IPS-18a (cell line): ENCODE measurements around the gene CTDP1.

ENCODE experiments used
- H3K27ac ChIP-seq: one replicate; pipeline ENCODE4 v1.5.1; 2013; ENCODE audit warnings: low read length
- H3K27me3 ChIP-seq: one replicate; pipeline ENCODE4 v1.6.1; 2013; ENCODE audit warnings: mild to moderate bottlenecking, low read length; ENCODE audit not compliant: control insufficient read depth, insufficient read depth
- H3K36me3 ChIP-seq: one replicate; pipeline ENCODE4 v1.6.1; 2013; ENCODE audit warnings: low read depth, low read length; ENCODE audit not compliant: control insufficient read depth
- H3K4me1 ChIP-seq: one replicate; pipeline ENCODE4 v1.6.1; 2013; ENCODE audit warnings: low read depth, low read length; ENCODE audit not compliant: control insufficient read depth
- H3K4me3 ChIP-seq: one replicate; pipeline ENCODE4 v1.5.1; 2013; ENCODE audit warnings: low read length
- H3K9ac ChIP-seq: one replicate; pipeline ENCODE4 v1.6.1; 2013; ENCODE audit warnings: mild to moderate bottlenecking, low read length, moderate library complexity
- H3K9me3 ChIP-seq: one replicate; pipeline ENCODE4 v1.6.1; 2013; ENCODE audit warnings: low read depth, low read length; ENCODE audit not compliant: control insufficient read depth

The CTDP1 gene

DNA sequence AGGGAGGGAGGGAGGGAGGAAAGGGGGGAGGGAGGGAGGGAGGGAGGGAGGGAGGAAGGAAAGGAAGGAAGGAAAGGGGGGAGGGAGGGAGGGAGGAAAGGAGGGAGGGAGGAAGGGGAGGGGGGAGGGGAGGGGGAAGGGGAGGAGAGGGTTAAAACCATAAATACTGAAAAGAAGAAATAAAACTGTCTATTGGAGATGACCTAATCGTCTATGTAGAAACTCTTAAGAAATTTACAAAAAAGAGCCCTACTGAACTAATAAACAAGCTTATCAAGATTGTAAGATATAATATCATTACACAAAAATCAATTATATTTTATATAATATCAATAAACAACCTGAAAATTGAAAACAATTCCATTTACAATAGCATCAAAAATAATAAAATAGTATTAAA is 32.3 kb upstream of the CTDP1 start:
- Histone ChIP-seq H3K9me3 (no peaks in the 10 kb centered on the region), H3K36me3 (no peaks in the 10 kb centered on the region), H3K4me1 (no peaks in the 10 kb centered on the region), H3K4me3 (no peak overlapping the region), H3K27ac (no peak overlapping the region), H3K9ac (no peak overlapping the region), H3K27me3 (no peaks in the 10 kb centered on the region)

DNA sequence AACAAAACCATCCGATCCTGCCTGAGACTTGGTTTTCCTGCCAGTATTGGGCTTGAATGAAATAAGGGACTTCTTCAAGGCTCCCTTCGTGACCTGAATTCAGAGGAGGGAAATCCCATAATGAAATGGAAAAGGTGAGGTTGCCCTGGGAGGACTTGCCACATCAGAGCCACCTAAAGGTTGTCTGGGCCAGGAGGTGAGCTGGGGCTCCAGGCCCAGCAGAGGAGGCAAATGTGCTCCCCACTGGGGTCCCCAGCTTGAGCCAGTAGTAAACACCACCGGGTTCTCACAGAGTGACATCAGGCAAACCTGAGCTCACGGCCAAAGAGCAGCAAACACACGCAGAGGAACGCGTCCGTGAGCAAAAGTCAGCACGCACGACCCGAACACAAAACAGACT is 28.6 kb upstream of the CTDP1 start:
- no peak overlapping the region for H3K9ac ChIP-seq
- H3K9me3 ChIP-seq, result no peaks in the 10 kb centered on the region
- no peaks in the 10 kb centered on the region for H3K27me3 ChIP-seq
- H3K4me1 ChIP-seq, result no peaks in the 10 kb centered on the region
- no peaks in the 10 kb centered on the region for H3K36me3 ChIP-seq
- H3K4me3 ChIP-seq, result no peak overlapping the region
- no peak overlapping the region for H3K27ac ChIP-seq

DNA sequence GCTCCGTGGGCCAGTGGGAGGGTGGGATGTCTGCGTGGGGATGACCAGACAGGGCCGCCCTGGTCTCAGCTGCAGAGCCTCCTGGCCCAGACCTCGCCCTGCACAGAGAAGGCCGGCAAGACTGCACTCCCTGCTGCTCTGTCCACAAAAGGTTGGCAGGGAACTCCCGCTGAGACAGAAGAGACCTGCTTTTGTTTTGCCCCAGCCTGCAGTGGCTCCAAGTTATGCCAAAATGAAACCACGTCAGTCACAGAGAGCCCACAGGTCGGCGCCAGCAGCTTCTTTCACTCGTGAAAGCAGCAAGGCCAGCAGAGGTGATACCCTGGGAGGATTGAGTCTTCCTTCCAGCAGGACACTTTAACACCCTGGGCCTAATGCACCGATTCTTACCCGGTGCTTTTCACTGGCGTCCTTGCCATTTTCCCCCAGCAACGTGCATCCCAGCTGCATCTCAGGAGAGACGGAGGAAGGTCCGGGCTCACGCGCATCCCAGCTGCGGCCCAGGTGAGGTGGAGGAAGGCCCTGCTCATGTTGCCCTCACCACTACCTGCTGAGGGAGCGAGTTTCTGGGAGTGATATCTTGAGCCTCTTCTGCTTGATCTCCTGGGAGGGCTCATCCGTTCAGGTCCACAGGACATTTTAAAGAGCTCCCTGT is 22.1 kb upstream of the CTDP1 start:
- no peaks in the 10 kb centered on the region for H3K9me3 ChIP-seq
- no peak overlapping the region for H3K9ac ChIP-seq
- H3K4me3 ChIP-seq, result peak overlapping the region; percentile 31
- peaks cover 14% of the 10 kb centered on the region for H3K4me1 ChIP-seq
- H3K27me3 ChIP-seq, result no peaks in the 10 kb centered on the region
- no peak overlapping the region for H3K27ac ChIP-seq
- no peaks in the 10 kb centered on the region for H3K36me3 ChIP-seq

DNA sequence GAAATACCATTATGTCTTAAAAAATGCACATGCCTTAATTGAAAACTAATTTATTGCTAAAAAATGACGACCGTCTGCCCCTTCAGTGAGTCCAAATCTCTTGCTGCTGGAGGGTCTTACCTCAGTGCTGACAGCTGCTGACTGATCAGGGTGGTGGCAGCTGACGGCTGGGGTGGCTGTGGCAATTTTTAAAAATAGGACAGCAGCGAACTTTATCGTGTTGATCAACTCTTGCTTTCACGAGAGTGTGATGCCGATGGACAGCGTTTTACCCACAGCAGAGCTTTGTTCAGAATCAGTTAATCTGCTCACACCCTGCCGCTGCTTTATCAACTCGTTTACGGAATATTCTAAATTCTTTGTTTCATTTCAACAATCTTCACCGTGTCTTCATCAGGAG is 21.2 kb upstream of the CTDP1 start:
- Histone ChIP-seq H3K4me3 (no peak overlapping the region), H3K9ac (no peak overlapping the region), H3K9me3 (no peaks in the 10 kb centered on the region), H3K27me3 (no peaks in the 10 kb centered on the region), H3K4me1 (peaks cover 15% of the 10 kb centered on the region), H3K36me3 (no peaks in the 10 kb centered on the region), H3K27ac (no peak overlapping the region)

DNA sequence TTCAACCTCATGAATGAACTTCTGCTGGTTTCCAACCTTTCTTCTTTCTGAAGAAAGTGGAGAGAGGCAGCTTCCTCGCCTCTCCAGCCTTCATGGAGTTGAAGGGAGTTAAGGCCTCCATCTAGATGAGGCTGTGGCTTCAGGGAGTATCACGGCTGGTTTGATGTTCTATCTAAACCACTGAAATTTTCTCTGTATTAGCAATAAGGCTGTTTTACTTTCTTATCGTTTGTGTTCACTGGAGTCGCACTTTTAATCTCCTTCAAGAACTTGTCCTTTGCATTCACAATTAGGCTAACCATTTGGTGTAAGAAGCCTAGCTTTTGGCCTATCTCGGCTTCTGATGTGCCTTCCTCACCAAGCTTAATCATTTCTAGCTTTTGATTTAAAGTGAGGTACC is 19.9 kb upstream of the CTDP1 start:
- no peaks in the 10 kb centered on the region for H3K27me3 ChIP-seq
- H3K36me3 ChIP-seq, result no peaks in the 10 kb centered on the region
- no peak overlapping the region for H3K9ac ChIP-seq
- H3K9me3 ChIP-seq, result no peaks in the 10 kb centered on the region
- H3K4me3 ChIP-seq, result no peak overlapping the region
- no peak overlapping the region for H3K27ac ChIP-seq
- H3K4me1 ChIP-seq, result peaks cover 15% of the 10 kb centered on the region

DNA sequence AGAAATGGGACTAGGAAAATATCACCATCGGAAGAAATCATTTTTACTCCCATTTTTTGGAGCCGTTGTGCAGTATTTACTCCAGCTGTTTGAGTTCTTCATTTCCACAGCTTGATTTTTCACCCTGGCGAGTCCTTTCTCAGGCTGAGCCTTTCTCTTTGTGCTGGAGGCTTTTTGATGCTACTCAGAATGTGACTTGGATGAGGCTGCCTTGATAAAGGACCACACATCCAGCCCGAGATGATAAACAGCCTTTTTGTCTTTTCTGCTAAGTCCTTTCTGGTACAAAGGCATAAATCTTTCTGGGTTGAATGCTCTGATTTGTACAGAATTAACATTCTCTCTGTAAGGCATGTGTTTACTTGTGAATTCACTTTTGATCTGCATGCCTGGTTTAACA is 17.6 kb upstream of the CTDP1 start:
- Histone ChIP-seq H3K27me3 (no peaks in the 10 kb centered on the region), H3K9me3 (no peaks in the 10 kb centered on the region), H3K36me3 (no peaks in the 10 kb centered on the region), H3K4me3 (no peak overlapping the region), H3K27ac (no peak overlapping the region), H3K4me1 (peaks cover 11% of the 10 kb centered on the region), H3K9ac (no peak overlapping the region)

DNA sequence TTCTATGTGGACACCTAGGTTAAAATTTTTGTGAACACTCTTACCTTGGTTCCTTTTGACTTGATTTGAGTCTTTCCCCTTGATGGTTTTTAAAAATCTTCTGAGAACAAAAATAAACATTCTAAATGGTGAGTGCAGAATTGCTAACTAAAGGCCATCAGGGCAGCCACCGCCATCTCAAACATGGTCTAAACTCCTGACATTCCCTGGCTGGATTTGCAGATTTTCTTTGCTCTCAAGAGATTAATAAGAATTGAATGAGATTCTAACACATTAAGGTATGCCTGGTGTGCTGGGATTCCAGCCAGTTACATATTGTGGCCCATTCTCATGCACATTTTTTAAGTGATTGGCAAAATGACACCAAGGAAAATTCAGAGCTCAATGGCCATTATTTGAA is 17.2 kb upstream of the CTDP1 start:
- H3K9me3 ChIP-seq, result no peaks in the 10 kb centered on the region
- H3K27me3 ChIP-seq, result no peaks in the 10 kb centered on the region
- H3K9ac ChIP-seq, result no peak overlapping the region
- H3K36me3 ChIP-seq, result no peaks in the 10 kb centered on the region
- peaks cover 7% of the 10 kb centered on the region for H3K4me1 ChIP-seq
- no peak overlapping the region for H3K4me3 ChIP-seq
- H3K27ac ChIP-seq, result no peak overlapping the region

DNA sequence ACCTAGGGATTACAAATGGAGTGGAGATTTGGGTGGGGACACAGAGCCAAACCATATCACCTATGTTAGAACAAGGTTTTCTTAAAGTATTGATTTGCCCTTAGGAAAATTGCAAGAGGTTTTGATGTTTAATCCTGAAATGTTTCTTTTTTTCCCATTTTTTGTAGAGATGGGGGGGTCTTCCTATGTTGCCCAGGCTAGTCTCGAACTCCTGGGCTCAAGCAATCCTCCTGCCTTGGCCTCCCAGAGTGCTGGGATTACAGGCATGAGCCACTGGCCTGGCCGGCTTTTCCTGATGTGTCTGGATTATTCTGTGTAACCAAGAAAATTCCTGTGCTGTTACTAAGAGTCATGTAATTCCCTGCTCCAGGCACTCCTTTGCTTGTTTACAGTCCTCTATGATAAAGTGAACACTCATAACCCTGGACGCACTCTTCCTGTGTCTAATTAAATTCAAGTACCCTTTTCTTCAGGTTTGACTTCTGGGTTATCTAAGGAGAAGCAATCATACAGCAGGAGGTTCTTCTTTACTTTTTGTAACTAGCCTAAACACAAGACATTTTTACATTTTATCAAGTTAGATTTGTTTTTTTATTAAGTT is 15.0 kb upstream of the CTDP1 start:
- no peak overlapping the region for H3K27ac ChIP-seq
- H3K9me3 ChIP-seq, result no peaks in the 10 kb centered on the region
- H3K9ac ChIP-seq, result no peak overlapping the region
- H3K36me3 ChIP-seq, result no peaks in the 10 kb centered on the region
- no peaks in the 10 kb centered on the region for H3K27me3 ChIP-seq
- H3K4me3 ChIP-seq, result no peak overlapping the region
- H3K4me1 ChIP-seq, result peaks cover 3% of the 10 kb centered on the region

DNA sequence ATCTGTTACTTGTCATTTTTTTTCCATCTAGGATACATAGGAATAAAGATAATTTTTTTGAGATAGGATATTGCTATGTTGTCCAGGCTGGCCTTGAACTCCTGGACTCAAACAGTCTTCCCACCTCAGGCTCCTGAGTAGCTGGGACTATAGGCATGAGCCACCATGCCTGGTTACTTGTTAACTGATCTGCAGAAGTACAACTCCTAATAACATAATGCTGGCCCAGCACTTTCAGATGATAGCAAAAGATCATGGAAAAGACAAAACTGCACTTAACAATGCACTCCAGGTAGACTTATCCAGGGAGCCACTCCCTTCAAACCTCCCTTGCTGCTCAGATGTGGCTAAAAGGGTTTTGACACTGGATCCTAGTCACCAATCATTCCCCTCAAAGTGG is 11.4 kb upstream of the CTDP1 start:
- Histone ChIP-seq H3K27me3 (no peaks in the 10 kb centered on the region), H3K4me1 (no peaks in the 10 kb centered on the region), H3K36me3 (no peaks in the 10 kb centered on the region), H3K9ac (no peak overlapping the region), H3K27ac (no peak overlapping the region), H3K9me3 (no peaks in the 10 kb centered on the region), H3K4me3 (no peak overlapping the region)

DNA sequence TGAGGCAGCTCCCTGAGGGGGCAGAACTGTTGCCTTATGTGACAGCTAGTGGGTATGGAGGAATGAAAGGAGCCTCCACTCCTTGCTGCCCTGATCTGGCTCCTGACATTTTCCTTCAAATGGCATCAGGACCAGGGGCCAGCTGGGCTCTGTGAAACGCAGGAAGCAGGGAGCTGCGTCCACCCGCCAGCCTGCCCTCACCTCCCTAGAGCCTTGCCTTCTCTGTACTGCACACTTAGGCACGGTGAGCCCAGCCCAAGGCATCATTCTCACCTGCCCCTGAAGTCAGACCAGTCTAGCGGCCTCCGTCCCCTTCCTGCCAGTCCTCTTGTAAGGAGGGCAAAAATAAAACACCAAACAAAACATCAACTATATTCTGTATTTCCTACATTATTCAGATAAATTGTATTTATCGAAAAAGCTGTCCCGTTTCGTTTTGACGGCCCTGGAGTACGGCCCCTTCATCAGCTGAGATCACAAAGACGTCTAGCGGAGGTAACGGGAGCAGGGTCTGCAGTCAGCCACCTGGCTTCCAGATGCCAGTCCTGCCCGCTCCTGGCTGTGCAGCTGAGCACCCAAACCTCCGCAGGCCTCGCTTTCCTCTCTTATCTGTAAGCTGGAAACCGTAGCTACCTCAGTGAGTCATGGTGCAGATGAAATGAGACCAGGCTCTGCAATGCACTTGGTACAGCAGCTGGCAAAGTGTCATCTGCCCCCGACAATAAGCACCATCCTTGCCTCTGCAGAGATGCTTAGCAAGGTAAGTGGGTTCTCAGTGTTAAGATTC is 6.9 kb upstream of the CTDP1 start:
- no peak overlapping the region for H3K9ac ChIP-seq
- H3K36me3 ChIP-seq, result no peaks in the 10 kb centered on the region
- H3K4me1 ChIP-seq, result no peaks in the 10 kb centered on the region
- no peak overlapping the region for H3K4me3 ChIP-seq
- H3K9me3 ChIP-seq, result no peaks in the 10 kb centered on the region
- no peak overlapping the region for H3K27ac ChIP-seq
- no peaks in the 10 kb centered on the region for H3K27me3 ChIP-seq

DNA sequence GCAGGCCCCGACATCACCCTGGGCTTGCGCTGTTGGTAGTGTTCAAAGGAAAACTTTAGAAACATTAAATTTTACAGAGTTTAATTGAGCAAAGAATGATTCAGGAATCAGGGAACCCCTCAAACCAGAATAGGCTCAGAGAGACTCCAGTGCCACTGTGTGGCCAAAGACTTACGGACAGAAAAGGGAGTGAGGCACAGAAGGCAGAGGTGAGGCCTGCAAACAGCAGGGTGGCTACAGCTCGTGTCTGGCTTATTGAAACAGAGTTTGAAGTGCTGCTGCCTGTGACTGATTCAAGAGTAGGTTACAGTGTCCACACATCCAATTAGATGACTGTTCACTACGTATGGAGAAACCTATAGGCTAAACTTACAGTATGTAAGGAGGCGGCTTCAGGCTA is 2.4 kb upstream of the CTDP1 start:
- H3K9ac ChIP-seq, result no peak overlapping the region

DNA sequence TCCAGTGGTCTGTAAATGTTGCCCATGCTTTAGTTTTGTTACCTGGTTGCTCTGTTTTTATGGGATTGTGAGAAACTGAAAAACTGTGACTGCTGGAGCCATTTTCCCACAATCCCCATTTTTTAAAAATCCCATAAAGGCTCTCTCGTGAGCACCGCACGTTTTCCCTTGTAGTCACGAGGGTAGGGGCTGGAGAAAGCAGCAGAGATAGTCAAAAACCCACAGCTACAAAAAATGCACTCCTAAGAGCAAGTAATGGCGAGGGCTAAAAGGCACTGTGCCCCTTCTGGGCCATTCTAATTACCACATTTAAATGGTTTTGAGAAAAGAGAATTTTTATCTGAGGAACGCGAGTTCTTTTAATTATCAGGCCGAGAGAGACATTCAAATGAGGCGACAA is 1.8 kb upstream of the CTDP1 start:
- Histone ChIP-seq H3K4me3 (peak overlapping the region; percentile 81), H3K9ac (no peak overlapping the region), H3K4me1 (peaks cover 5% of the 10 kb centered on the region), H3K27ac (no peak overlapping the region), H3K27me3 (no peaks in the 10 kb centered on the region), H3K9me3 (no peaks in the 10 kb centered on the region), H3K36me3 (no peaks in the 10 kb centered on the region)

More for the DNA sequence above, 2.4 kb upstream of the CTDP1 start:
- Histone ChIP-seq H3K4me1 (peaks cover 5% of the 10 kb centered on the region), H3K9me3 (no peaks in the 10 kb centered on the region), H3K27me3 (no peaks in the 10 kb centered on the region), H3K36me3 (no peaks in the 10 kb centered on the region), H3K27ac (no peak overlapping the region), H3K4me3 (no peak overlapping the region)
